T-helper 2 cell treated with Interferon-gamma antibody and Interleukin-4, amounts not matched to agents 5 μg/mL and 100 μg/mL, for 36 hours (primary cell): ENCODE results near the gene B3GNT3.

Experiments used
- DNase-seq: peaks from one replicate; pipeline ENCODE4 v3.0.0; 2021; ENCODE audit warnings: low spot score
- H3K27ac Mint-ChIP-seq: one replicate; pipeline ENCODE4 v1.8.0; 2021; ENCODE audit warnings: mild to moderate bottlenecking, mixed read lengths
- H3K27me3 Mint-ChIP-seq: one replicate; pipeline ENCODE4 v1.8.0; 2021; ENCODE audit warnings: low read depth, mixed read lengths
- H3K36me3 Mint-ChIP-seq: one replicate; pipeline ENCODE4 v1.8.0; 2021; ENCODE audit warnings: low read depth, mixed read lengths
- H3K4me1 Mint-ChIP-seq: one replicate; pipeline ENCODE4 v1.8.0; 2021; ENCODE audit warnings: low read depth, mixed read lengths
- H3K4me3 Mint-ChIP-seq: one replicate; pipeline ENCODE4 v1.8.0; 2022; ENCODE audit warnings: mild to moderate bottlenecking, moderate library complexity, mixed read lengths
- H3K9me3 Mint-ChIP-seq: one replicate; pipeline ENCODE4 v1.8.0; 2021; ENCODE audit warnings: mixed read lengths

The B3GNT3 gene

DNA sequence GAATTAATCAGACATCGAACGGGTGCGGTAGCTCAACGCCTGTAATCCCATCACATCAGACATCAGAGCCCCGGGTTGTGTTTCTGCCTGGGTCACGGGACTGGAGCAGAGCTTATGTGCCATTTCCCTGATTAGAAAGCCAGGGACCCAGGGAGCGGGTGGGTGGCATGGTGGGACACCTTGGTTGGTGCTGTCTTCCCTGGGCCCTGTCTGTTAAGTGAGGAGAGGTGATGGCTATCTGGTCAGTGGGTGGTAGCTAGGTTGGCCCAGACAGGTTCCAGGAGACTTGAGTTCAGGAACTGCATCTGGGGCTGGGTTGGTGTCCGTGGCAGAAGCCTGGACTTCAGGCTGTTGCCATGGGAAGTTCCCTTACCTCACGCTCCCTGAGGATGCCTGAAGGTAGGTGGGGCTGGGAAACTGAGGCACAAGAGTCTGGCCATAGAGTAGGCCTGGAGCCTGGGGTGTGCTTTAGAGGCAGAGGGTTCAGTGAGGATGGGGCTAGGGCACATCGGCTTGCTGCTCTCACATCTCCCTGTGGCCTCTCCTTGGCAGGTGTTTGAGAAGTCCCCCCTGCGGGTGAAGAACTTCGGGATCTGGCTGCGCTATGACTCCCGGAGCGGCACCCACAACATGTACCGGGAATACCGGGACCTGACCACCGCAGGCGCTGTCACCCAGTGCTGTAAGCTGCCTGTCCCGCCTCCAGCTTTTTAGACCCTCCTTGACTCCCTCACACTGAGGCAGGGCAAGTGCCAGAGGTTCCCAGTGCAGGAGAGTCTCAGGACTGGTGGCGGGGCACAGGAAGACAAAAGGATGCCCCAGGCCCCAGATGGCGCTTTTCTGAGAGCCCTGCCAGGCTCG, 66.8 kb downstream of the B3GNT3 start:
- peak overlapping the region; percentile 98 for H3K4me3 Mint-ChIP-seq
- no peak for DNase-seq
- H3K27me3 Mint-ChIP-seq = no peaks in the 10 kb centered on the region
- H3K9me3 Mint-ChIP-seq = no peaks in the 10 kb centered on the region
- H3K36me3 Mint-ChIP-seq = peaks cover 56% of the 10 kb centered on the region
- peak overlapping the region; percentile 99 for H3K27ac Mint-ChIP-seq
- H3K4me1 Mint-ChIP-seq = peaks cover 15% of the 10 kb centered on the region

DNA sequence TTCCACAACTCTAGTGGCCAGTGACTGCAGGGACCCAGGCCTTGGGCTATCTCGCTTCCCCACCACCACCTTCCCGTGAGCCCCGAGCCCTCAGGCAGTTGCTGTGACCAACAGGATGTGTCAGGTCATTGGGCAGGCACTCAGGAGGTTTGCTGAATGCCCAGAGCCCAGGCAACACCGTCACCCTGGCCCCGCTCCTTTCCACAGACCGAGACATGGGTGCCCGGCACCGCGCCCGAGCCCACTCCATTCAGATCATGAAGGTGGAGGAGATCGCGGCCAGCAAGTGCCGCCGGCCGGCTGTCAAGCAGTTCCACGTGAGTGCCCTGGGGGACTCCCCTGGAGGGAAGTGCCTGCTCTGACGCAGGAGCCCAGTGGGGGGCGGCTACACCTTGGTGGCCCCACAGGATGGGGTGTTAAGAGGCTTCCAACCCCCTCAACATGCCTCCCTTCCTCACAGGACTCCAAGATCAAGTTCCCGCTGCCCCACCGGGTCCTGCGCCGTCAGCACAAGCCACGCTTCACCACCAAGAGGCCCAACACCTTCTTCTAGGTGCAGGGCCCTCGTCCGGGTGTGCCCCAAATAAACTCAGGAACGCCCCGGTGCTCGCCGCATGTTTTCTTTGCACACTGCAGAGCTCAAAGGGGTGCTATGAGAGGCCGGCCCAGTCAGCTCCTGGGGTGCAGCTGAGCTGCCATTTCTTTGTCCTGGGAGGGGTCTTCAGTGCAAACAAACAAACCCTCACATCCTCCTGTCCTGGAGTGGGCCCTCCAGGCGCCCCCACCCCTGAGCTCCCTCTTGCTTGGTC, 68.0 kb downstream of the B3GNT3 start:
- Mint-ChIP-seq H3K36me3 (peaks cover 56% of the 10 kb centered on the region), H3K27me3 (no peaks in the 10 kb centered on the region), H3K9me3 (no peaks in the 10 kb centered on the region), H3K4me3 (peak overlapping the region; percentile 49), H3K4me1 (peaks cover 15% of the 10 kb centered on the region), H3K27ac (peak overlapping the region; percentile 36)
- no peak for DNase-seq
